B cell (primary cell): Measurements from ENCODE around the gene LMF2. TPM values are rescaled to one million over a fixed set of nuclear protein-coding genes. Genes with fewer than 3 reads are reported as not detected.

Source experiments
- ATAC-seq: fragments of 200-7000 bp; cut with Tn5 transposase; one replicate; pipeline ENCODE4 v1.10.0; 2021; ENCODE audit warnings: low read depth, mild to moderate bottlenecking, moderate number of reproducible peaks, moderate library complexity
- CTCF ChIA-PET: fragments of 350-600 bp; sonication (Branson Sonifier 250); formaldehyde crosslinking; loops from one replicate; lab custom pipeline; 2021; ENCODE audit warnings: antibody characterized with exemption, inconsistent platforms; lab: Charles Lee
- POLR2A ChIA-PET: fragments of 350-600 bp; sonication (Branson Sonifier 250); formaldehyde crosslinking; loops from one replicate; lab custom pipeline; 2021; ENCODE audit warnings: antibody characterized with exemption; lab: Charles Lee
- DNase-seq: peaks from one replicate; pipeline ENCODE4 v3.0.0; 2013
- H2AFZ ChIP-seq: 2 replicates; pipeline ENCODE4 v1.6.1; 2012; ENCODE audit warnings: mild to moderate bottlenecking, low read depth, low read length; ENCODE audit not compliant: insufficient read depth, poor library complexity, severe bottlenecking
- H3K27ac ChIP-seq, 2 donors: 1 replicate in 1 of 2; 2 replicates in 1 of 2; pipeline ENCODE4 v1.5.1; 2012 to 2013; ENCODE audit warnings: low read length in 2 of 2, mild to moderate bottlenecking in 2 of 2, moderate library complexity in 1 of 2
- H3K27me3 ChIP-seq, 4 experiments: fragments of 200-600 bp in 1 of 4; sonication (generic) in 1 of 4; replicated peaks in 1 of 4; 1 replicate in 2 of 4; 2 replicates in 2 of 4; pipeline versions ENCODE4 v1.6.1 to v1.7.0; 2013 to 2016; ENCODE audit warnings: low read length in 3 of 4, mild to moderate bottlenecking in 2 of 4, mixed read lengths in 1 of 4, moderate library complexity in 1 of 4; ENCODE audit not compliant: insufficient read depth in 4 of 4, control insufficient read depth in 3 of 4; ENCODE audit errors: control extremely low read depth in 1 of 4
- H3K36me3 ChIP-seq, 2 experiments: replicated peaks in 1 of 2; 1 replicate in 1 of 2; 2 replicates in 1 of 2; pipeline versions ENCODE4 v1.6.1 to v1.7.1; 2013; ENCODE audit warnings: low read length in 1 of 2; ENCODE audit not compliant: insufficient read depth in 2 of 2, control insufficient read depth in 1 of 2; ENCODE audit errors: control extremely low read depth in 1 of 2, extremely low read depth in 1 of 2
- H3K4me1 ChIP-seq, 2 donors: fragments of 200-600 bp in 1 of 2; sonication (generic) in 1 of 2; 1 replicate in 1 of 2; 2 replicates in 1 of 2; pipeline versions ENCODE4 v1.5.1 to v1.6.1; 2013 to 2017; ENCODE audit warnings: low read length in 2 of 2; ENCODE audit not compliant: control insufficient read depth in 2 of 2, insufficient read depth in 2 of 2
- H3K4me2 ChIP-seq: replicated peaks from 2 replicates; pipeline ENCODE3; 2012; ENCODE audit warnings: mild to moderate bottlenecking, low read depth, low read length; ENCODE audit not compliant: poor library complexity, severe bottlenecking
- H3K4me3 ChIP-seq, 5 experiments: fragments of 200-600 bp in 1 of 5; sonication (generic) in 1 of 5; 1 replicate in 3 of 5; 2 replicates in 2 of 5; pipeline versions ENCODE4 v1.5.1 to v1.7.0; 2011 to 2016; ENCODE audit warnings: low read length in 4 of 5, mild to moderate bottlenecking in 4 of 5, low read depth in 2 of 5, control low read depth in 1 of 5, moderate library complexity in 1 of 5; ENCODE audit not compliant: insufficient read depth in 1 of 5; ENCODE audit errors: control extremely low read depth in 1 of 5, extremely low read depth in 1 of 5
- H3K79me2 ChIP-seq: fragments of 200-600 bp; sonication (generic); one replicate; pipeline ENCODE4 v1.6.0; 2016; ENCODE audit warnings: low read length; ENCODE audit not compliant: control insufficient read depth, insufficient read depth
- H3K9ac ChIP-seq: fragments of 200-600 bp; sonication (generic); 2 replicates; pipeline ENCODE4 v1.6.1; 2017; ENCODE audit warnings: mild to moderate bottlenecking, low read length, moderate library complexity
- H3K9me3 ChIP-seq, 3 donors: one replicate each; pipeline versions ENCODE4 v1.6.1 to v1.7.1; 2013; ENCODE audit warnings: low read length in 2 of 3; ENCODE audit not compliant: control insufficient read depth in 2 of 3, insufficient read depth in 1 of 3; ENCODE audit errors: control extremely low read depth in 1 of 3
- H4K20me1 ChIP-seq: 2 replicates; pipeline ENCODE4 v1.6.0; 2012; ENCODE audit warnings: mild to moderate bottlenecking, low read length; ENCODE audit not compliant: insufficient read depth, control insufficient read depth, poor library complexity, severe bottlenecking
- H3K27ac Mint-ChIP-seq: one replicate; pipeline ENCODE4 v1.8.0; 2021; ENCODE audit warnings: mixed read lengths
- H3K27me3 Mint-ChIP-seq: one replicate; pipeline ENCODE4 v1.8.0; 2021; ENCODE audit warnings: mixed read lengths
- H3K4me1 Mint-ChIP-seq: one replicate; pipeline ENCODE4 v1.8.0; 2021; ENCODE audit warnings: mixed read lengths
- H3K4me3 Mint-ChIP-seq: one replicate; pipeline ENCODE4 v1.8.0; 2021; ENCODE audit warnings: mixed read lengths
- H3K9me3 Mint-ChIP-seq: one replicate; pipeline ENCODE4 v1.8.0; 2022; ENCODE audit warnings: mixed read lengths; ENCODE audit not compliant: insufficient read depth
- CTCF ChIP-seq: fragments of 200-600 bp; IDR thresholded peaks from one replicate; pipeline ENCODE4 v1.8.0; 2022; ENCODE audit warnings: antibody characterized with exemption, mild to moderate bottlenecking
- EZH2 ChIP-seq: IDR thresholded peaks from 2 replicates; pipeline ENCODE4 v1.6.1; 2012; ENCODE audit warnings: borderline replicate concordance, low read depth, mild to moderate bottlenecking, moderate library complexity, low read length; ENCODE audit not compliant: insufficient read depth, poor library complexity, severe bottlenecking
- WGBS: methylation state at CpG from one replicate; pipeline ENCODE4 v1.1.5; 2013; ENCODE audit warnings: missing lambda C conversion rate; ENCODE audit not compliant: insufficient coverage; 5-methylcytosine and 5-hydroxymethylcytosine counted together
- intact Hi-C: fragments of 100-400 bp; cut with micrococcal nuclease; formaldehyde crosslinking; loops from one replicate; pipeline ENCODE4 v1.10.0; 2022
- polyA plus RNA-seq: library from polyadenylated mRNA; depleted of rRNA; stranded (reverse); fragments of >200 nt; gene quantifications from 2 replicates; pipeline ENCODE4 v1.2.3, GENCODE V29; 2012
- total RNA-seq, 2 donors: library from RNA; stranded (reverse); fragments of 120-200 nt in 1 of 2; gene quantifications; 1 replicate in 1 of 2; 2 replicates in 1 of 2; pipeline versions ENCODE4 v1.2.3 to v1.2.4, GENCODE V29; 2013 to 2022

Gene LMF2
- total and polyA plus RNA-seq, 2 donors (not counting 1 experiment from before 2014, with no cell fraction given) = 128 to 316 TPM

- CTCF ChIA-PET = no interaction called here
- Histone ChIP-seq H3K4me2 (no peak overlapping the region), H3K4me1 (peaks cover 7 to 8% of the 10 kb centered on the region in 2 donors), H3K27me3 (no peaks in the 10 kb centered on the region), H3K27ac (no peak overlapping the region), H3K79me2 (no peaks in the 10 kb centered on the region), H2AFZ (no peak overlapping the region), H3K9ac (no peak overlapping the region), H4K20me1 (no peaks in the 10 kb centered on the region), H3K9me3 (no peaks in the 10 kb centered on the region), H3K36me3 (no peaks in the 10 kb centered on the region), H3K4me3 (no peak overlapping the region)
- POLR2A ChIA-PET = no interaction called here
- ATAC-seq = no peak
- 93% methylated on average over 27 of the region's 31 CpGs for WGBS
- peak; percentile 1 for DNase-seq
- Mint-ChIP-seq H3K9me3 (no peaks in the 10 kb centered on the region), H3K4me1 (peaks cover 17% of the 10 kb centered on the region), H3K27me3 (no peaks in the 10 kb centered on the region), H3K4me3 (no peak overlapping the region), H3K27ac (no peak overlapping the region)
- TF ChIP-seq CTCF (no peak), EZH2 (no peak)
- intact Hi-C loops = no loop called here
Measured at GRCh38 chr22:50489363-50490243, 17.9 kb downstream of the LMF2 start.

- Histone ChIP-seq H2AFZ (no peak overlapping the region), H3K9me3 (no peaks in the 10 kb centered on the region), H3K79me2 (peaks cover 3% of the 10 kb centered on the region), H3K4me2 (no peak overlapping the region), H4K20me1 (no peaks in the 10 kb centered on the region), H3K27me3 (peaks cover 0 to under 1% (median 0%) of the 10 kb centered on the region in 4 experiments), H3K4me3 (no peak overlapping the region), H3K36me3 (no peaks in the 10 kb centered on the region), H3K4me1 (peaks cover 12 to 15% of the 10 kb centered on the region in 2 donors), H3K27ac (no peak overlapping the region), H3K9ac (no peak overlapping the region)
- intact Hi-C loops = no loop called here
- no peak for DNase-seq
- Mint-ChIP-seq H3K27me3 (no peaks in the 10 kb centered on the region), H3K4me3 (no peak overlapping the region), H3K27ac (no peak overlapping the region), H3K9me3 (no peaks in the 10 kb centered on the region), H3K4me1 (peaks cover 22% of the 10 kb centered on the region)
- ChIA-PET POLR2A (no interaction called here), CTCF (no interaction called here)
- 97% methylated on average over 16 of the region's 19 CpGs for WGBS
- no peak for ATAC-seq
- TF ChIP-seq EZH2 (no peak), CTCF (no peak)
Measured at GRCh38 chr22:50488886-50489285, 18.6 kb downstream of the LMF2 start.
